Measurements from ENCODE around the gene MOB2. TPM values are rescaled to one million over a fixed set of nuclear protein-coding genes. Genes with fewer than 3 reads are reported as not detected.

Gene MOB2
- total RNA-seq, 4 donors from 2014 or later: 59.6 to 103 (median 87.8) TPM

- no CpG with 5 or more reads among the region's 15 CpGs for WGBS, 2 donors (ENCODE audit: low coverage in 1 of 2)
- ATAC-seq: no peak
- H3K4me1 ChIP-seq: no peaks in the 10 kb centered on the region
- no peak overlapping the region for H3K27ac ChIP-seq
- no peaks in the 10 kb centered on the region for H3K36me3 ChIP-seq
- TF ChIP-seq POLR2AphosphoS5 (IDR thresholded peaks at IDR 0.05) (no peak), EP300 (IDR thresholded peaks at IDR 0.05) (no peak), POLR2A (IDR thresholded peaks at IDR 0.05) (no peak)
- TF ChIP-seq, protein P1, sequence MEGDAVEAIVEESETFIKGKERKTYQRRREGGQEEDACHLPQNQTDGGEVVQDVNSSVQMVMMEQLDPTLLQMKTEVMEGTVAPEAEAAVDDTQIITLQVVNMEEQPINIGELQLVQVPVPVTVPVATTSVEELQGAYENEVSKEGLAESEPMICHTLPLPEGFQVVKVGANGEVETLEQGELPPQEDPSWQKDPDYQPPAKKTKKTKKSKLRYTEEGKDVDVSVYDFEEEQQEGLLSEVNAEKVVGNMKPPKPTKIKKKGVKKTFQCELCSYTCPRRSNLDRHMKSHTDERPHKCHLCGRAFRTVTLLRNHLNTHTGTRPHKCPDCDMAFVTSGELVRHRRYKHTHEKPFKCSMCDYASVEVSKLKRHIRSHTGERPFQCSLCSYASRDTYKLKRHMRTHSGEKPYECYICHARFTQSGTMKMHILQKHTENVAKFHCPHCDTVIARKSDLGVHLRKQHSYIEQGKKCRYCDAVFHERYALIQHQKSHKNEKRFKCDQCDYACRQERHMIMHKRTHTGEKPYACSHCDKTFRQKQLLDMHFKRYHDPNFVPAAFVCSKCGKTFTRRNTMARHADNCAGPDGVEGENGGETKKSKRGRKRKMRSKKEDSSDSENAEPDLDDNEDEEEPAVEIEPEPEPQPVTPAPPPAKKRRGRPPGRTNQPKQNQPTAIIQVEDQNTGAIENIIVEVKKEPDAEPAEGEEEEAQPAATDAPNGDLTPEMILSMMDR (IDR thresholded peaks at IDR 0.05): no peak
- peaks cover 57% of the 10 kb centered on the region for H3K27me3 ChIP-seq
- peaks cover 0 to 29% (median 3%) of the 10 kb centered on the region in 3 donors for H3K9me3 ChIP-seq
- no peak overlapping the region for H3K4me3 ChIP-seq
These were observed 63.6 kb downstream of the MOB2 start for GRCh38 chr11:1422981-1423380.

DNA sequence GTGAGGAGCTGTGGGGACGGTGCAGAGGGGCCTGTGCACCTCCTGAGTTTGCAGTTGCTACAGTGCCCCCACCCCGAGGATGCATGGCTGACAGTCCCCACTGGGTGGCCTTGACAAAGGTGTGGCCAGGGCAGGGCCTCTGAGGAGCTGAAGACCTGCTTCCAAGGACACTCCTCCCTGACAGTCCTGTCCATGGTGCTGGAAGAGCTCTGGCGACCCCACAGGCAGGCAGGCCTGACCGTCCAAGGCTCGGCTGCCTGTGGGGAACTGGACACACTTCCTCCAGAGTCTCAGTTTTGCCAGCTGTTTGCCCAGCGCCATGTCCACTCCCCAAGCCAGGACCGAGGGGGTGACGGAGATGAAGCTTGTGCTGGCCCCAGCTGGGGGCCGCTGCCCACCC, 64.1 kb downstream of the MOB2 start:
- no peak for TF ChIP-seq POLR2AphosphoS5 (IDR thresholded peaks at IDR 0.05)
- TF ChIP-seq, protein P1 (IDR thresholded peaks at IDR 0.05): no peak
- TF ChIP-seq EP300 (IDR thresholded peaks at IDR 0.05): no peak
- no peak for TF ChIP-seq POLR2A (IDR thresholded peaks at IDR 0.05)
- no peak overlapping the region for H3K27ac ChIP-seq
- H3K9me3 ChIP-seq: peaks cover 0 to 34% (median 3%) of the 10 kb centered on the region in 3 donors
- ATAC-seq: no peak
- H3K36me3 ChIP-seq: no peaks in the 10 kb centered on the region
- H3K27me3 ChIP-seq: peaks cover 53% of the 10 kb centered on the region
- H3K4me1 ChIP-seq: no peaks in the 10 kb centered on the region
- H3K4me3 ChIP-seq: no peak overlapping the region
- WGBS, 2 donors (ENCODE audit: low coverage in 1 of 2): 80% methylated on average over 1 of the region's 9 CpGs; no CpG with 5 or more reads in 1 of the 2 donors

GRCh38 chr11:1421291-1421690, 65.3 kb downstream of the MOB2 start:
- whole genome bisulfite sequencing, 2 donors (ENCODE audit: low coverage in 1 of 2): 83% methylated on average over 4 of the region's 11 CpGs; no CpG with 5 or more reads in 1 of the 2 donors
- Histone ChIP-seq H3K4me3 (no peak overlapping the region), H3K27ac (no peak overlapping the region), H3K9me3 (peaks cover 0 to 46% (median 5%) of the 10 kb centered on the region in 3 donors), H3K36me3 (no peaks in the 10 kb centered on the region), H3K4me1 (no peaks in the 10 kb centered on the region), H3K27me3 (peaks cover 41% of the 10 kb centered on the region)
- ATAC-seq: no peak
- TF ChIP-seq EP300 (IDR thresholded peaks at IDR 0.05) (no peak), POLR2A (IDR thresholded peaks at IDR 0.05) (no peak), POLR2AphosphoS5 (IDR thresholded peaks at IDR 0.05) (no peak)
- TF ChIP-seq, protein P1 (IDR thresholded peaks at IDR 0.05): no peak

DNA sequence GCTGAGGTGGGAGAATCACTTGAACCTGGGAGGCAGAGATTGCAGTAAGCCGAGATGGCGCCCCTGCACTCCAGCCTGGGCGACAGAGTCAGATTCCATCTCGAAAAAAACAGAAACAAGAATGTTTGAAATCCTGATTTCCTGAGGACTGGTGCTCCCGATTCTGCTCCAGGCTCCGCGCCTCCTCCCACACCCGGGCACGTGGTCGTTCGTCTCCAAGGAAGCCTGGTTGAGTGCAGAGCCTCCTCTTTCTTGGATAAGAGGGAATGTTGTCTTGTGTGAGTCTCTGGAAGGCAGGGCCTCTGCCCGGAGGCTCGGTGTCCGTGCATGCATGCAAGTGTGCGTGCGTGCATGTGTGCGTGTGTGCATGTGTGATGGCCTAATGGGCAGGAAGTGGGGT, 66.8 kb downstream of the MOB2 start:
- 88 to 93% methylated on average over 6 of the region's 17 CpGs for WGBS, 2 donors (ENCODE audit: low coverage in 1 of 2)

More for the DNA sequence above, 66.8 kb downstream of the MOB2 start:
- H3K27ac ChIP-seq: no peak overlapping the region
- H3K9me3 ChIP-seq: peaks cover 0 to 50% (median 5%) of the 10 kb centered on the region in 3 donors
- TF ChIP-seq, protein P1 (IDR thresholded peaks at IDR 0.05): no peak
- TF ChIP-seq EP300 (IDR thresholded peaks at IDR 0.05): no peak
- TF ChIP-seq POLR2A (IDR thresholded peaks at IDR 0.05): no peak
- no peak for TF ChIP-seq POLR2AphosphoS5 (IDR thresholded peaks at IDR 0.05)
- H3K4me3 ChIP-seq: no peak overlapping the region
- peaks cover 26% of the 10 kb centered on the region for H3K27me3 ChIP-seq
- no peak for ATAC-seq
- no peaks in the 10 kb centered on the region for H3K4me1 ChIP-seq
- no peaks in the 10 kb centered on the region for H3K36me3 ChIP-seq

Other genes starting within 250 kb of the MOB2 start
- 10 to 100 TPM; 42.3 to 70.6 (median 49.1) TPM for gene TOLLIP, start 177.1 kb downstream of the MOB2 start, total RNA-seq
- 1 to 10 TPM; 1.4 to 8.6 (median 2.0) TPM for gene BRSK2, start 96.8 kb downstream of the MOB2 start, total RNA-seq
- 1 to 10 TPM; 3.3 to 7.8 (median 4.9) TPM for gene DUSP8, start 85.5 kb upstream of the MOB2 start, total RNA-seq
- not detected for gene KRTAP5-1, start 98.5 kb upstream of the MOB2 start, total RNA-seq
- gene KRTAP5-2, start 111.5 kb upstream of the MOB2 start, total RNA-seq: not detected
- not detected for gene KRTAP5-3, start 121.7 kb upstream of the MOB2 start, total RNA-seq
- not detected for gene KRTAP5-4, start 135.4 kb upstream of the MOB2 start, total RNA-seq
- gene KRTAP5-5, start 143.0 kb upstream of the MOB2 start, total RNA-seq: not detected
- not detected for gene KRTAP5-6, start 210.4 kb upstream of the MOB2 start, total RNA-seq

All from gastroesophageal sphincter (tissue), 4 donors.